RWPE1 (cell line): ENCODE data around the gene CHCHD3.

Experiments used
- CTCF ChIA-PET: fragments of 350-600 bp; sonication (Branson Sonifier 250); formaldehyde crosslinking; extraction: SDS; loops from one replicate; lab custom pipeline; 2021; lab: Yijun Ruan, JAX
- POLR2A ChIA-PET: fragments of 400-600 bp; formaldehyde crosslinking; extraction: SDS; loops from one replicate; lab custom pipeline; 2020; ENCODE audit warnings: antibody characterized with exemption; ENCODE audit not compliant: low non-redundant PET; lab: Yijun Ruan, JAX
- DNase-seq: peaks from one replicate; pipeline ENCODE4 v3.0.0; 2012; ENCODE audit warnings: low spot score
- H3K27ac ChIP-seq: fragments of 450-650 bp; 2 replicates; pipeline ENCODE4 v1.5.1; 2017
- TF ChIP-seq, protein P1 (sequence below): fragments of 450-650 bp; conservative IDR thresholded peaks from 2 replicates; pipeline ENCODE4 v1.5.1; 2017; ENCODE audit warnings: low read depth, mild to moderate bottlenecking

CHCHD3 gene

DNA sequence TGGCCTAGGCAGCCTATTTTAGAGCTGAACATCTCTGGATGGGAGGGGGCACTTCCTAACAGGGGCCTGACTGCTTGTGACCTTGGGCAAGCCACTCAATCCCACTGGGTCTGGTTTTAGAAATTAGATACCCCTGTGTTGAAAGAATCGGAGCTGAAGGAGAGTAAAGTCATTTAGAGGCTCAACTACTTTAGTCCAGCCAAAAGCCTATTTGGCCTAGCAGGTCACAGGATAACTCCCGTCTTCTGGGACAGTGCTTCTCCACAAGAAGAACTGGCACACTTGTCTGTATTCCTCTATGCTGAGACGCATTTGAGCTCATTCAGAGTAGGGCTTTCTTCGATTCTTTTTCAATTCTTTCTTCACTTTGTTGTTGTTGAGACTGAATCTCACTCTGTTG, 224.2 kb downstream of the CHCHD3 start:
- DNase-seq: no peak
- ChIA-PET POLR2A (no interaction called here), CTCF (no interaction called here)
- no peak overlapping the region for H3K27ac ChIP-seq
- TF ChIP-seq, protein P1, sequence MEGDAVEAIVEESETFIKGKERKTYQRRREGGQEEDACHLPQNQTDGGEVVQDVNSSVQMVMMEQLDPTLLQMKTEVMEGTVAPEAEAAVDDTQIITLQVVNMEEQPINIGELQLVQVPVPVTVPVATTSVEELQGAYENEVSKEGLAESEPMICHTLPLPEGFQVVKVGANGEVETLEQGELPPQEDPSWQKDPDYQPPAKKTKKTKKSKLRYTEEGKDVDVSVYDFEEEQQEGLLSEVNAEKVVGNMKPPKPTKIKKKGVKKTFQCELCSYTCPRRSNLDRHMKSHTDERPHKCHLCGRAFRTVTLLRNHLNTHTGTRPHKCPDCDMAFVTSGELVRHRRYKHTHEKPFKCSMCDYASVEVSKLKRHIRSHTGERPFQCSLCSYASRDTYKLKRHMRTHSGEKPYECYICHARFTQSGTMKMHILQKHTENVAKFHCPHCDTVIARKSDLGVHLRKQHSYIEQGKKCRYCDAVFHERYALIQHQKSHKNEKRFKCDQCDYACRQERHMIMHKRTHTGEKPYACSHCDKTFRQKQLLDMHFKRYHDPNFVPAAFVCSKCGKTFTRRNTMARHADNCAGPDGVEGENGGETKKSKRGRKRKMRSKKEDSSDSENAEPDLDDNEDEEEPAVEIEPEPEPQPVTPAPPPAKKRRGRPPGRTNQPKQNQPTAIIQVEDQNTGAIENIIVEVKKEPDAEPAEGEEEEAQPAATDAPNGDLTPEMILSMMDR: no peak

DNA sequence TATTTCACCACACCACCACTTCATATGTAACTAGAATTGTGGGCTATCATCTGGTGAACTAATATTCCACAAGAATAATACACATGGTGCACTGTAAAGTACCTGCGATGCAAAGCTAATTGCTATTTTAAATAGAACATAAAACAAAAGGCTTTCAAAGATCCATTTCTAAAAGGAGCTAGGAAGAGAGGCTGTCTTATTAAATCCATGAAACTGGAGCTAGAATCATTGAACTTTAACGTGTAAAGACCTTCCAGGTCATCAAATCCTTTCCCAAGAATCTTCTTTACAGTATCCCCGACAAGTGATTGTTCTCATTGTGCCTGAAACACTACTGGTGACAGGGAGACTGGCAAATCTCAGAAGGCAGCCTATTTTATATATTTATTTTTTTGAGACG, 224.9 kb downstream of the CHCHD3 start:
- TF ChIP-seq, protein P1: no peak
- no peak for DNase-seq
- ChIA-PET CTCF (no interaction called here), POLR2A (no interaction called here)
- no peak overlapping the region for H3K27ac ChIP-seq

DNA sequence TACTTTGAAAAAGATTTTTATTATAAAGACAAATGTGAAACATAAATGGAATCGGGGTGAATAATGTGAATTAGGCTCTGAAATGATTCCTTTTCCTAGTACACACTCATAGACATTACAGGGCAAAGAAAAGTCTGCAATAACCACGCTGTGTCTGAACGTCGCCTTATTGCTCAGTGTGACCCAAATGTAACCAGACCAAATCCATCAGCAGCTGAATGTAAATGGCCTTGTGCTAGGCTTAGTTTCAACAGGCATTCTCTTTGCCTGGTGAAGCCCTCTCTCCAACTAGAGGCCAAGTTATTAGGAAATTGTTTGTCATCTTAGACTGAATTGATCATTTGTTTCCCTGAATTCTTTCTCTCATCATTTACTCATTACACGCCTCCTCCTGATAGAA, 225.5 kb downstream of the CHCHD3 start:
- CTCF ChIA-PET: no interaction called here
- DNase-seq: no peak
- no peak overlapping the region for H3K27ac ChIP-seq
- POLR2A ChIA-PET: no interaction called here
- TF ChIP-seq, protein P1: no peak

DNA sequence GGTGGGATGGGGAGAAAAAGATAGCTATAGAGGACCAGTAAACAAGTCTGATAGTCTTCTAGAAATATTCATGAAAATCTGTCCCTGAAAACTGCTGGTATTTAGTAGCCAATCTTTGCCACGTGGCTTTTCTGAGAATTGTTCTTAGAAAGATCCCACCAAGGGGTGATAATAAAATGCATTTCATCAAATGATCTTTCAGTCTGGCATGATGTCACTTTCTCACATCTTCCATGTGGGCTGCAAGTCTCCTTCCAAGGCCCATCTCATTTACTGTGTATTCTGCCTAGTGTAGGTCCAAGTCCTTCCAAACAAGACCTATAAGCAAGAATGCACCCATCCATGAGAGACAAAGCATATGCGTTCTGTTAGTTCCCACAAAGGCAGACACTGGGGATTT, 226.0 kb downstream of the CHCHD3 start:
- ChIA-PET POLR2A (no interaction called here), CTCF (no interaction called here)
- no peak overlapping the region for H3K27ac ChIP-seq
- TF ChIP-seq, protein P1: no peak
- no peak for DNase-seq

DNA sequence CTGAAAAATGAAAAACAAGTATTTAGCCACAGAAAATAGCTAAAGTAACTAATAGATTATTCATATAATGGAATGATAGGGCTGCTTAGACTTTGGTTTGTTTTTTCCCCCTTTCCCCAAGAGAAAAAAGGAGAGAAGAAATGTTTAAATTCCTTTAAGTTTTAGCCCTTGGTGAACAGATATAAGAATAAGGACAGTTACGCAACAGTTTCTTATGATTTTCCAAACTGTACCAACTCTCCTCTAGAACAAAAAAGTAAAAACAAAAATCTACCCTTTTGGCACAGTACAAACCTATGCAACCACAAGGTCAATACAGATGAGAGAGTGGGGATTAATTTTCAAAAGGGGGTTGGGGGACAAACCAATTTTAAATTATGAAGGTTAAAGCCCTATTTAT, 227.7 kb downstream of the CHCHD3 start:
- no peak for DNase-seq
- POLR2A ChIA-PET: no interaction called here
- TF ChIP-seq, protein P1: no peak
- CTCF ChIA-PET: no interaction called here
- H3K27ac ChIP-seq: no peak overlapping the region

DNA sequence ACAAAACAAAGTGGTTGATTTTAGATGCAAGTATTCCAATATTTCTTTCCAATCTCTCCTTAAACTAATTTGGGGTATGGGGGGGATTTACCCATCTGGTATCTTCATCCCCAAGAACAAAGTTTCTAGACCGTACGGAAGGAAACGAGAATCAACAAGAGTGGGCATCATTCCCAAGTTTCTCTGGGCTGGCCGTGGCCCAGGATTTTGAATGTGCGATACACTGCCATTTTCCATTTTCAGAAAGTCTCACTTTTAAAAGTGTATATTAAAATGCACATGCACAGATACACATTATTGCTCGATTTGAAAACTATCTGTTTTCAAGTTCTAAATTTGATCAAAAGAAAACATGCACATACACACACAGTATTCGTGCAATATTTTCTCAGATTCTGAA, 234.5 kb downstream of the CHCHD3 start:
- ChIA-PET POLR2A (no interaction called here), CTCF (no interaction called here)
- H3K27ac ChIP-seq: no peak overlapping the region
- DNase-seq: no peak
- TF ChIP-seq, protein P1: no peak

DNA sequence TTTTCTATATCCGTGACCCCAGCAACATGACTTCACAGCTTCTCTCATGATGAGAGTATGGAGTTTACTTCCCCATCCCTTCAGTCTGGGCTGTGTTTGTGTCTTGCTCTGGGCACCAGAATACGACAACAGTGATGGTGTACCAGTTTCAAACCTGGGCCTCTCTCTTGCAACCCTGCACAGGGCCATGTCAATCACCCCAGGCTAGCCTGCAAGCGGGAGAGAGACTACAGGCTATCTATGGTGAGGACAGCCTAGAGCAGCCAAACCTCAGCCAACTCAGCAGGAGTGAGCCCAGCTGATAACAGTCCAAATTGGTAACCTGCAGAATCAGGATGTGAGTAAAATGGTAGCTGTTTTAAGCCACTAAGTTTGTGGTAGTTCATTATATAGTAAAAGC, 235.8 kb downstream of the CHCHD3 start:
- CTCF ChIA-PET: no interaction called here
- POLR2A ChIA-PET: no interaction called here
- no peak for DNase-seq
- TF ChIP-seq, protein P1: no peak
- H3K27ac ChIP-seq: no peak overlapping the region
